Amygdala (tissue), 56 donors: Measurements from ENCODE around the gene RAB30.
A peak's percentile ranks its signal among the peaks of the same experiment; 100 is the strongest.
"Not testable (repeated sequence)": the region's sequence is repeated elsewhere in the genome, so short reads cannot be mapped to it uniquely, and the experiment has no call there.

ENCODE experiments used
- DNase-seq, 56 donors: peaks; one replicate each; lab custom pipeline; 2025; lab: John Stamatoyannopoulos, UW

RAB30 gene

DNA sequence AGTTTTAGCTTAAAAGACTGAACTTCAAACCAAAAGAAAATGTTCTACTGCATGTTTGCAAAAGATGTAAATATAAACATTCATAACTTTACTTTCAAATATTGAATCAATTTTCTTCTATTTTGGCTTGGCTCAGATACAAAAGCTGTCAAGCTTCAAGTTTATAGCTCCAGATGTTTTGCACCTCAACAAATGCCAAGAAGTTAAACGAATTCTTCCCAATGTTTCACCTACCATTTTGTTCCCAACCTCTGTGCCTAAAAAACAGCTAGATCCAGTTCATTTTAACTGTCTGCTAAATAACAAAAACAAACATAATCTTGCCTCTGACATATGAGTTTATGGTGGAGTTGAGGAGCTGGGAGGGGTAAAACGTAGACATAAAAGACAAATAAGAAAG, 76.5 kb downstream of the RAB30 start:
- no peak for DNase-seq

- no peak for DNase-seq
Observed at GRCh38 chr11:82994604-82995230, 77.0 kb downstream of the RAB30 start.

DNA sequence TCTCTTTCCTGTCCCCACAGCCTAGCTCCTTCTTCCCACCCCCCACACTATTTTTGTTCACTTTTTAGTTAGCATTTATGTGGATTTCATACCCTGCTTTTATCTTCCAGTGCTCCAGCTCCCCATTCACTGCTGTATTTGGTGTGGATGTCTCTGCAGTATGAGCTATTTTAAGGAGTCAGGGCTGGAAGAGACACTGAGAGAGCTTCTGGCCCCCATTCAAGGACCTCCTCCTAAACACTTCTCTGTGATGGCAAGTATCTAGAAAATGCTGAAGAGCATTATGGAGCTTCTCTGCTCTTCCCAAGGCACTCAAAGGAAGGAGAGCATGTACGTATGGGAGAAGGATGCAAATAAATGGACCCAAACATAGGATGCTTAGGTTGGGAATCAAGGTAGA, 79.5 kb downstream of the RAB30 start:
- peak in 1 of 56 donors; percentile 12 for DNase-seq

DNA sequence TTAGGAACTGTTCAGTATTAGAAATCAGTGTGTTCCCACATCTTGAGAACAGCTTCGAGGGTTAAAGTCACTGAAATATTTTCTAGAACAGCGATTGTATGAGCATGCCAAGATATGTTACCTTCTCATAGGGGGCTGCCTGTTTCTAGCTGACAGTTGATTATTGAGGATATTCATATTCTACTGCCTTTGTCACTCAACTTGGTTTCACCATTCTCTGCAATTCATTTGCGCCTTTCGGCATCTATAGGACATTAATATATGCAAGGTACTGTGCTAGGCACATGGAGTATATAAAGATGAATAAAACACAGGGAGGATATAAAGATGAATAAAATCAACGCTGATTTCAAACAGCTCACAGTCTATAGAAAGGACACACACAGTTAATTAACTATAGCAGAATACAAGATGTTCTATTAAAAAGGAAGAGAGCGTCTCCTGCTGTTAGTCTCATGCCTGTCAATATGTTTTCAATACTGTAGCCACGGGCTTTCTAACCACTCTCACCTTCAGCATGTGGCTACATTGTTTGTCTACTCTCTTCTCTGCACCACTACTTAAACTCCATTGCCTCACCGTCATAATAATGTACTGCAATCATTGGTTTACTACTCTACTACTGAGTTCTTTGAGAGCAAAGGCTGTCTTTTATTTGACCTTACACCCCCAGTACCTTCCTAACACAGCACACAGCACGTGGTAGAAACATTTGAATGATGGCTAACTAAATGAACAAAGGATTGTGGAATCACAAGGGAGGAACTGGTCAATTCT, 81.9 kb downstream of the RAB30 start:
- DNase-seq = no peak

DNA sequence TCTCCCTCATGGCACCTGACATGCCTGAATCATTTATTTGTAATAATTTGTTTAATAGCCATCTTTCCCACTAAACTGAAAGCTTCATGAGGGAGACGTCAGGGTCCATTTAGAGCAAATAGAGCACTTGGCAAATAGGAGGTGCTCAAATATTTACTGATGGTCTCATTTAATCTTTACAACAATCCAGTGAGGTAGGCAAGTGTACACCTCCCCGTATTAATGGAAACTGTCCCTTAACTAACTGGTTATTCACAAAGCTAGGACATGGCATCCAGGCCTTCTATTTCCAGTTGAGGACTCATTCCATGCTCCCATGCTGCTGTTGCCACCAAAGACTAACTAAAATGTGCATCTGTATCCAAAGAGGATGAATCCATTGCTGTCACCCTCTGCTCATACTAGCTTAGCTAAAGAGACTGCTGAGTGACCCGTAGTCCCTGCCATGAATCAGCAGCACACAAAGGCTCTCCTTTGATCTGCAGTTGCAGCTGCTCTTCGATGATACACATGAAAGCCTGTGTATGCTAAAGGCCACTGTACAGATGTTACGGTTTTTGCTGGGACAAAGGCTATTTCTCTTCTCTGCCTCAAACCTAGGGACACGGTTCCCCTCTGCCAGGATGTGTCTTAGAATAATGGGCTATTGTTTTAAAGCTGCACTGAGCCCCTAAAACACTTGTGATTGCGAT, 82.6 kb downstream of the RAB30 start:
- peak in 50 of 56 donors; percentile 10 to 92 (median 67) for DNase-seq

- no peak for DNase-seq
Observed at GRCh38 chr11:82987997-82988396, 83.7 kb downstream of the RAB30 start.

DNA sequence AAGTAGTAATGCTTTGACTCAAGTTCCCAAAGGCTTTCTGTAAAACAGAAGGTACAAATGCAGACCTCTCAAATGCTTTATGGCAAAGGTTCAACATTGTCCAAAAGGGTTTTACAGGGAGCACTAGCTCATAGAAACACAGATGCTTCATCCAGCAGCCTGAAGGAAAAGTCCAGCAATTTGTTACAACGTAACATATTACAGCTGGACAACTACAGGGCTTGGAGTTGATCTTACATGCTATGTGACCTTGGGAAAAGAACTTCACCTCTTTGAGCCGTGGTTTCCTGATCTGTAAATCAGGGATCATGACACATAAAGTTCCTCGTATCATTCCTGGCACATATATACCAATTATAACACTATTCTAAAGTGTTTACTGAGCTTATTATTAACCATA, 85.3 kb downstream of the RAB30 start:
- no peak for DNase-seq

GRCh38 chr11:82981852-82982251, 89.8 kb downstream of the RAB30 start:
- no peak for DNase-seq

DNA sequence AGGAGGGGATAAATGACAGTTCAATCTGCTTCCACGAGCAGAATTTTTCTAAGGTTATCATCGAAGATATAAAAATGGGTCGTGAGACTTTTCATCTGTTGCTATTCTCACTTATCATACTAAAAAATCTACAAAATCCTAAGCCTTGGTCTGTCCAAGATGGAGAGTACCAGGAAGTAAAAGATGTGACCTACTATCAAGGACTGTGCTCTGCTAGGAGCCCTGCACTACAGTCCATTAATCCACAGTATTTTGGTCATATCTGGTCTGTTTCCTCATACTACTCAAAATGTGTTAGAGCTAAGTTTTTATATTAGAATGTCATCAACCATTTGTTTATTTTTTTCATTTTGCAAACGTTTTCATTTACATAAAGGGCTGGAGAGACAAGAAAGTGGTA, 90.8 kb downstream of the RAB30 start:
- DNase-seq = no peak

DNA sequence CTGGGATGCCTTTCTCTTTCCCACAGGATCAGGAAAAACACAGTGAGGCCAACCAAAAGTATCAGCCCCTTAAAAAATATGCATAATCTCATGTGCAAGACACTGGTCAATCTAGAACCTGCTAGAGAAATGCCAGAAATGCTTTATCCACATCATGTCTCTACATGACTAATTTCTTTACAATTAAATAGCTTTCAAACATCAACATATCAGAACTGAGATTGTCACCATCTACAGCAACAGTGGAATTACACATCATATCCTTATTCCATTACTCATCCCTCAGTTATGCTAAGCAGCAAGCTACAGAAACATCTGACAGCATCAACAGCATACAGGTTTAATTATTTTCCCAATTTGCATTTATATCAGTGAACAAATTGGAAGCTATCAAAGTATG, 91.4 kb downstream of the RAB30 start:
- no peak for DNase-seq

GRCh38 chr11:82979824-82980223, 91.9 kb downstream of the RAB30 start:
- DNase-seq = no peak

DNA sequence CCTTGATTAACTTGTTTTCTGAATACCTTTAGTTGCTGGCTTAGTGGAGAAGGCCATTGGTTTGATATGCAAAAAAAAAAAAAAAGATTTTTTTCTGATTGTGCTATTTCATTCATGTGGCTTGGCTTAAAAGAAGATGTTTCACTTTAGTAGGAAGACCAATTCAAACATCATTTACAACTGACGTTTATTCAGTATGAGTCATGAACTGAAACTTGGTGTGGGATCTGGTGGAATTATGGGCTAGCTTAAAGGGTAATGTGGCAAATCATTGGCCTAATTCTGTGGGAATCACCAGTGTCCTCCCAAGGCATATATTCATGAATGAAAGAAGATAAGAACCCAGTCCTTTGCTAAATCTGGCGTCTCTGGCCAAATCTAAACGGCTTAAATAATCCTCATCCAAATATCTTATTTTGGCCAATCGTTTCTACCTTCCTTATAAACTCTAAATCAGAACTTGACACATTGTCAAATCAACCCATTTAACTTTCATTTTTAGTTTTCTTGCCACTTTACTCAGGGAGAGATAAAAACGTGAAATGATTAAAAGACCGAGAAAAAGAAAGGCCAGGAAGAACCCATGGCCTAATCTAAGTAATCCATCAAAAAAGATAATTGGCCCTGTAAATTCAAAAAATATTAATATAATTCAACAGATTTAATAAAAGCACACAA, 93.1 kb downstream of the RAB30 start:
- DNase-seq = no peak

- no peak for DNase-seq
Observed at GRCh38 chr11:82976786-82977185, 94.9 kb downstream of the RAB30 start.

DNA sequence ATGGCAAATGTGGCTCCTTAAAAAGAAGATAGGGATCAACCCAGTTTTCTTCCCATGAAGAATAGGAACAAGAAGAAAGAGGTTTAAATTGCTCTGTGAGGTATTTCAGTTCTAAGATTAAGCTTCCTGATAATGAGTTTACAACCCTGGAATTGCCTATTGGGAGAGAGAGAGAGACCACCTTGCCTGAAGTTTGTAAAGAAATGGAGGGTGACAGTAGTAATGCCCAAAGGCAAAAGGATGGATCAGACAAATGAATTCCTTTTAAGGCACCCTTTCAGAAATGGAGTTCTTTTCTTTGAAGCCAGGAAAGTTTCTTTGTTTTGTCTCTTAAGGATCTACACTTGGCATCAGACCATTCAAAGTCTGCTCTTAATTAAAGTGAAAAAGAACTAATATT, 95.8 kb downstream of the RAB30 start:
- no peak for DNase-seq

DNA sequence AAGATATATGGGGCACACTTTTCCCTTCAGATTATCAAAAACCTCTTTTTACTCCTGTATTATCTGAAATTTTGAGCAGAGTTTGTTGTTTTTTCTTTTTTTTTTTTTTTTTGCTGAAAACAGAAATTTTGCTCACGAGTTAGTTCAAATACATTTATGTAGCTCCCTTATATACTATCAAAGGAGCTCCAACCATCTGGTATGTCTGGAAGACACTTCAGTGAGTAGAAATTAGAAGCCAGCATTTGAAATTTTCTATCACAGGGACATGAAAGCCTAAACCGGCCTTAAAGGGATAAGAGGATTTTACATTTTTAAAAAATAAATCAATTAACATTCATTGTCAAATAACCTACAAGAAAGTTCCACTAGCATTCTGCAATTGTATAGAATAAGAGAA, 96.8 kb downstream of the RAB30 start:
- DNase-seq = no peak

DNA sequence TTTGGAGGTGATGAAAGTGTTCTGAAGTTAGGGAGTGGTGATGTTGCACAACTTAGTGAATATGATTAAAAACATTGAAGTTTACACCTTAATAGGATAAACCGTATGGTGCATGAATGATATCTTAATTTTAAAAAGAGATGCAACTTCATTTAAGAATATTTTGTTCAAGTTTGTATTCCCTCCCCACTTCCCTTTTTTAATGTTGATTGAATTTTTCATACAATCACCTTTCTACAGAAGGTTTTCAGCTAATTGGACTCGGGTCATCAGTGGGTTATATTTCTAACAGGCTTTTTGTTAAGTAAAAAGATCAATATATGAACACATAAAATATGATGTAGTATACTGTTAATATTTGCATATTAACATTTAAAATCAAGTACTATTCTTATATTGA, 97.6 kb downstream of the RAB30 start:
- DNase-seq = no peak

DNA sequence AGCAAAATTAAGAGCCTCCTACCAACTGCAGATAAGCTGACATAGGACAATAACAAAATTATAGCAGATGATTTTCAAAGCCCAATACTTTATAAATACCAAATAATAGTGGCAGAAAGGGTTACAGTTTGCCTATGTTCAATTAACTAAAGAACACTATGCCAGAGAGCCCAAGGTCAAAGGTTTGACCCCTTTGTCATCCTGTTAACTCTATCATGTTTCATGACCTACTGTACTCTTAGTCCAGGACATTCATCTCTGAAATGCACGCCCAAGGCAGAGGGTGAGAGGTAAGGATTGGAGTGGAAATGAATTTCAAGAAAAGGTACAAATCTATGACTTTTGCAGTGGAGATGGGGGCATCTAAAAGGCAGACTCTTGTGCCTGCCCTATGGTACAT, 99.6 kb downstream of the RAB30 start:
- no peak for DNase-seq

DNA sequence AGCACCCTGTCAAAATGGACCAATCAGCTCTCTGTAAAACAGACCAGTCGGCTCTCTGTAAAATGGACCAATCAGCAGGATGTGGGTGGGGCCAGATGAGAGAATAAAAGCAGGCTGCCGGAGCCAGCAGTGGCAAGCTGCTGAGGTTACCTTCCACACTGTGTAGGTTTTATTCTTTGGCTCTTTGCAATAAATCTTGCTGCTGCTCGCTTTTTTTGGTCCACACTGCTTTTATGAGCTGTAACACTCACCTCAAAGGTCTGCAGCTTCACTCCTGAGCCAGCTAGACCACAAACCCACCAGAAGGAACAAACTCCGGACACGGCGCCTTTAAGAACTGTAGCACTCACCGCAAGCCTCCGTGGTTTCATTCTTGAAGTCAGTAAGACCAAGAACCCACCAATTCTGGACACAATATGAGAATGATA, 100.2 kb downstream of the RAB30 start:
- DNase-seq = not testable (repeated sequence)

DNA sequence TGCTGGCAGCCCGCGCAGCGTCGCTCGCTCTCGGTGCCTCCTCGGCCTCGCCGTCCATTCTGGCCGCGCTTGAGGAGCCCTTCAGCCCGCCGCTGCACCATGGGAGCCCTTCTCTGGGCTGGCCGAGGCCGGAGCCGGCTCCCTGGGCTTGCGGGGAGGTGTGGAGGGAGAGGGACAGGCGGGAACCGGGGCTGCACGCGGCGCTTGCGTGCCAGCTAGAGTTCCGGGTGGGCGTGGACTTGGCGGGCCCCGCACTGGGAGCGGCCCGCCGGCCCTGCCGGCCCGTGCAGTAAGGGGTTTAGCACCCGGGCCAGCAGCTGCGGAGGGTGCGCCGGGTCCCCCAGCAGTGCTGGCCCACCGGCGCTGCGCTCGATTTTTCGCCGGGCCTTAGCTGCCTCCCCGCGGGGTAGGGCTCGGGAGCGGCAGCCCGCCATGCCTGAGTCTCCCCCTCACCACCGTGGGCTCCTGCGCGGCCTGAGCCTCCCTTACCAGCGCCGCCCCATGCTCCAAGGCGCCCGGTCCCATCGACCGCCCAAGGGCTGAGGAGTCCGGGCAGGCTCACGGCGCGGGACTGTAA, 101.1 kb downstream of the RAB30 start:
- DNase-seq = not testable (repeated sequence)

DNA sequence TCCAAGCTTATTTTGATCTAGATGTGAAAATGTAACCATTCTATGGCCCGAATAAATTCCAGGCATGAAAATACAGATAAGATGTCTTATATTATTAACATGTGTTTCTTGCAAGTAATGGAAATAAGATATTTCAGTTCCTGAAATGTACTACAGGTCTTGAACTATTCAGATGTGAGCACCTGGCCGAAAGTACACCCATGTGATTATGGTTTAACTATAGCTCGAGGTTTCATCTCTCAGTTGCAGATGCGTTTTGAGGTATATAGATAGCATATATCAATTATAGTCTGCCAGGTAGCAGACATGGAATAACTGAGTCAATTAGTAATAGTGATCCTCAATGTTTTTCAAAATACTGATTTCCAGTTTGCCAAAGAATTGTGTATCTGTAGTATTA, 101.9 kb downstream of the RAB30 start:
- DNase-seq = no peak

- DNase-seq = no peak
Observed at GRCh38 chr11:82967381-82967780, 104.3 kb downstream of the RAB30 start.
